Measurements from ENCODE around the gene COLQ.

DNA sequence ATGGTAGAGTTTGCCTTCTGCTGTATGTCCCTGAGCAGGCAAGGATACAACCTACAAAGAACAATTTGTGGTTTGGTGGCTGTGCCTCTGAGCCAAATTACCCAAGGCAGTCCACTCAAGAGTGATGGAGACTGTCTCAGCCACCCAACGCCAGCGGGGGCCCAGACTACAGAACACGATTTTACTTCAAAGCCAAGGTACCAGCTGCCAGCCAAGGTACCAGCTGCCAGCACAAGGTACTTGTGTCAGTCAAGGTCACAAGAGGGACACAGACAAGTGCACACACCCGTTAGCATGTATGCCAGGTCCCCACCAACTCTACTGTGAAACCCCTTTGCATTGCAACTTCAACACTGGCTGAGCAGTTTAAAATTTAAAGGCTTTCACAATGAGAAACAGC, 23.5 kb downstream of the COLQ start:
- TF ChIP-seq, protein P1, sequence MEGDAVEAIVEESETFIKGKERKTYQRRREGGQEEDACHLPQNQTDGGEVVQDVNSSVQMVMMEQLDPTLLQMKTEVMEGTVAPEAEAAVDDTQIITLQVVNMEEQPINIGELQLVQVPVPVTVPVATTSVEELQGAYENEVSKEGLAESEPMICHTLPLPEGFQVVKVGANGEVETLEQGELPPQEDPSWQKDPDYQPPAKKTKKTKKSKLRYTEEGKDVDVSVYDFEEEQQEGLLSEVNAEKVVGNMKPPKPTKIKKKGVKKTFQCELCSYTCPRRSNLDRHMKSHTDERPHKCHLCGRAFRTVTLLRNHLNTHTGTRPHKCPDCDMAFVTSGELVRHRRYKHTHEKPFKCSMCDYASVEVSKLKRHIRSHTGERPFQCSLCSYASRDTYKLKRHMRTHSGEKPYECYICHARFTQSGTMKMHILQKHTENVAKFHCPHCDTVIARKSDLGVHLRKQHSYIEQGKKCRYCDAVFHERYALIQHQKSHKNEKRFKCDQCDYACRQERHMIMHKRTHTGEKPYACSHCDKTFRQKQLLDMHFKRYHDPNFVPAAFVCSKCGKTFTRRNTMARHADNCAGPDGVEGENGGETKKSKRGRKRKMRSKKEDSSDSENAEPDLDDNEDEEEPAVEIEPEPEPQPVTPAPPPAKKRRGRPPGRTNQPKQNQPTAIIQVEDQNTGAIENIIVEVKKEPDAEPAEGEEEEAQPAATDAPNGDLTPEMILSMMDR (IDR thresholded peaks at IDR 0.05 in 8 of 11, conservative IDR thresholded peaks at IDR 0.05 in 3 of 11), result no peak
- TF ChIP-seq POLR2A (IDR thresholded peaks at IDR 0.05) (no peak), POLR2AphosphoS5 (IDR thresholded peaks at IDR 0.05) (no peak)

All from spleen (tissue), 7 donors.